Erythroblast (primary cell): ENCODE data around the gene PCDHA5.
"Not testable (repeated sequence)": the region's sequence is repeated elsewhere in the genome, so short reads cannot be mapped to it uniquely, and the experiment has no call there.

ENCODE experiments used
- DNase-seq, 2 experiments: peaks; one replicate each; lab custom pipeline; 2025; lab: John Stamatoyannopoulos, UW
- GATA1 ChIP-seq: IDR thresholded peaks from 2 replicates; pipeline ENCODE4 v1.6.1; 2011; ENCODE audit warnings: low read depth, mild to moderate bottlenecking, control low read depth, low read length, moderate library complexity
- POLR2A ChIP-seq: IDR thresholded peaks from 2 replicates; pipeline ENCODE4 v1.6.1; 2011; ENCODE audit warnings: mild to moderate bottlenecking, low read length

PCDHA5 gene

GRCh38 chr5:140821375-140822280 is at the start of gene PCDHA5:
Gene PCDHA5 (plus strand): TSS chr5:140821613.
- TF ChIP-seq GATA1 (no peak), POLR2A (no peak)
- DNase-seq = peak; percentile 30 to 42

- DNase-seq = no peak
- TF ChIP-seq GATA1 = no peak
- TF ChIP-seq POLR2A = no peak
Observed at GRCh38 chr5:140780512-140780911, 40.9 kb upstream of the PCDHA5 start.

- TF ChIP-seq POLR2A = no peak
- TF ChIP-seq GATA1 = no peak
- peak; percentile 12 to 25 for DNase-seq
Observed at GRCh38 chr5:140785905-140786686, 35.3 kb upstream of the PCDHA5 start, which contains the start of gene PCDHA1. Gene PCDHA1 (plus strand): TSS chr5:140786140.

GRCh38 chr5:140787422-140787821 is 34.0 kb upstream of the PCDHA5 start:
- not testable (repeated sequence) for DNase-seq

- not testable (repeated sequence) for DNase-seq
Observed at GRCh38 chr5:140787849-140788504, 33.4 kb upstream of the PCDHA5 start.

- no peak for TF ChIP-seq GATA1
- TF ChIP-seq POLR2A = no peak
- no peak for DNase-seq
Observed at GRCh38 chr5:140791089-140791488, 30.3 kb upstream of the PCDHA5 start.

- TF ChIP-seq GATA1 (no peak), POLR2A (no peak)
- peak in 1 of 2 experiments; percentile 3 for DNase-seq
Observed at GRCh38 chr5:140794595-140795258, 26.7 kb upstream of the PCDHA5 start, which contains the start of gene PCDHA2. Gene PCDHA2 (plus strand): TSS chr5:140794852.

- no peak for TF ChIP-seq POLR2A
- DNase-seq = no peak
Observed at GRCh38 chr5:140795259-140795641, 26.2 kb upstream of the PCDHA5 start.

GRCh38 chr5:140796072-140796717 is 25.2 kb upstream of the PCDHA5 start:
- DNase-seq = not testable (repeated sequence)

GRCh38 chr5:140796718-140797095 is 24.7 kb upstream of the PCDHA5 start:
- TF ChIP-seq GATA1 (no peak), POLR2A (no peak)
- DNase-seq = no peak

GRCh38 chr5:140800816-140801493 is 20.5 kb upstream of the PCDHA5 start, which contains the start of gene PCDHA3:
Gene PCDHA3 (plus strand): TSS chr5:140801057.
- peak; percentile 18 to 30 for DNase-seq
- TF ChIP-seq GATA1 (no peak), POLR2A (no peak)

- TF ChIP-seq POLR2A = no peak
- no peak for TF ChIP-seq GATA1
- DNase-seq = peak in 1 of 2 experiments; percentile 2
Observed at GRCh38 chr5:140801494-140801841, 19.9 kb upstream of the PCDHA5 start.

- DNase-seq = not testable (repeated sequence)
Observed at GRCh38 chr5:140802381-140802780, 19.0 kb upstream of the PCDHA5 start.
